HepG2 (cell line): ENCODE results near the gene MSI2. TPM values are rescaled to one million over a fixed set of nuclear protein-coding genes. Genes with fewer than 3 reads are reported as not detected.

Source experiments
- DBP ChIP-seq: sonication (generic); formaldehyde crosslinking; IDR thresholded peaks from 2 replicates; pipeline ENCODE4 v1.4.0; 2020; ENCODE audit warnings: missing genetic modification reagents; ENCODE audit errors: not compliant biosample characterization
- ESRRA ChIP-seq: sonication (generic); formaldehyde crosslinking; IDR thresholded peaks from 2 replicates; pipeline ENCODE4 v1.5.1; 2020; ENCODE audit warnings: mild to moderate bottlenecking, low read depth, missing genetic modification reagents
- GPN1 ChIP-seq: sonication (generic); formaldehyde crosslinking; IDR thresholded peaks from 2 replicates; pipeline ENCODE4 v1.5.1; 2020; ENCODE audit warnings: missing genetic modification reagents, borderline replicate concordance
- RXRB ChIP-seq: IDR thresholded peaks from 2 replicates; pipeline ENCODE4 v1.6.1; 2016; ENCODE audit warnings: borderline replicate concordance, missing genetic modification reagents, missing compliant biosample characterization
- SALL2 ChIP-seq: sonication (generic); formaldehyde crosslinking; IDR thresholded peaks from 2 replicates; pipeline ENCODE4 v1.8.1; 2023; ENCODE audit warnings: mild to moderate bottlenecking, missing genetic modification reagents, inconsistent platforms
- SAP130 ChIP-seq: IDR thresholded peaks from 2 replicates; pipeline ENCODE4 v1.6.1; 2016; ENCODE audit warnings: low read depth
- SIN3A ChIP-seq: IDR thresholded peaks from 2 replicates; pipeline ENCODE4 v1.6.1; 2011; ENCODE audit warnings: low read depth, mild to moderate bottlenecking, control low read depth, low read length, borderline replicate concordance
- SNAPC4 ChIP-seq: sonication (generic); formaldehyde crosslinking; IDR thresholded peaks from 2 replicates; pipeline ENCODE4 v1.4.0; 2020; ENCODE audit warnings: mild to moderate bottlenecking, missing genetic modification reagents
- TARDBP ChIP-seq: sonication (generic); formaldehyde crosslinking; IDR thresholded peaks from 2 replicates; pipeline ENCODE4 v1.8.0; 2022; ENCODE audit warnings: mild to moderate bottlenecking, missing genetic modification reagents
- ZC3H13 ChIP-seq: sonication (generic); formaldehyde crosslinking; IDR thresholded peaks from 2 replicates; pipeline ENCODE4 v1.8.1; 2023; ENCODE audit warnings: mild to moderate bottlenecking, missing genetic modification reagents, moderate library complexity
- ZFP37 ChIP-seq: sonication (generic); formaldehyde crosslinking; IDR thresholded peaks from 2 replicates; pipeline ENCODE4 v1.4.0; 2020; ENCODE audit warnings: missing genetic modification reagents, borderline replicate concordance
- ZNF331 ChIP-seq: sonication (generic); formaldehyde crosslinking; IDR thresholded peaks from 2 replicates; pipeline ENCODE4 v1.4.0; 2020; ENCODE audit warnings: missing genetic modification reagents
- ZNF343 ChIP-seq: sonication (generic); formaldehyde crosslinking; IDR thresholded peaks from 2 replicates; pipeline ENCODE4 v1.4.0; 2020; ENCODE audit warnings: mild to moderate bottlenecking, missing genetic modification reagents
- ZNF547 ChIP-seq: sonication (generic); formaldehyde crosslinking; IDR thresholded peaks from 2 replicates; pipeline ENCODE4 v1.5.1; 2020; ENCODE audit warnings: mild to moderate bottlenecking, missing genetic modification reagents
- ZNF607 ChIP-seq: sonication (generic); formaldehyde crosslinking; IDR thresholded peaks from 2 replicates; pipeline ENCODE4 v1.5.1; 2020; ENCODE audit warnings: missing genetic modification reagents, mild to moderate bottlenecking, borderline replicate concordance
- ZNF678 ChIP-seq: sonication (generic); formaldehyde crosslinking; IDR thresholded peaks from 2 replicates; pipeline ENCODE4 v1.4.0; 2020; ENCODE audit warnings: mild to moderate bottlenecking, missing genetic modification reagents
- polyA plus RNA-seq, 8 experiments: library from polyadenylated mRNA; depleted of rRNA in 3 of 8; stranded (reverse) in 7 of 8; unstranded in 1 of 8; fragments of >200 nt; fragmentation: Illumina TruSeq in 4 of 8; extraction: Trizol in 4 of 8; gene quantifications; 2 replicates each; pipeline versions ENCODE4 v1.2.1 to v1.2.3, GENCODE V29; 2011 to 2016; ENCODE audit warnings: low read depth in 4 of 8, missing spikeins in 1 of 8, mixed read lengths in 1 of 8; ENCODE audit not compliant: insufficient read depth in 1 of 8
- total RNA-seq, 5 experiments: library from RNA; depleted of rRNA; stranded (reverse); fragments of >200 nt; fragmentation: Illumina TruSeq; extraction: Trizol; gene quantifications; 2 replicates each; pipeline ENCODE4 v1.2.3, GENCODE V29; 2016; ENCODE audit warnings: low read depth in 1 of 5
- TF ChIP-seq, protein P1 (sequence below), 2 experiments: sonication (generic) in 1 of 2; formaldehyde crosslinking in 1 of 2; IDR thresholded peaks; 2 replicates each; pipeline versions ENCODE4 v1.5.1 to v1.6.1; 2011 to 2020; ENCODE audit warnings: borderline replicate concordance in 1 of 2, low read depth in 1 of 2, low read length in 1 of 2, mild to moderate bottlenecking in 1 of 2, missing genetic modification reagents in 1 of 2, moderate library complexity in 1 of 2
- TF ChIP-seq, protein P2 (sequence below): sonication (generic); formaldehyde crosslinking; IDR thresholded peaks from 2 replicates; pipeline ENCODE4 v1.4.0; 2020; ENCODE audit warnings: missing genetic modification reagents, low read depth, mild to moderate bottlenecking, borderline replicate concordance
- TF ChIP-seq, protein P3 (sequence below): sonication (generic); formaldehyde crosslinking; IDR thresholded peaks from 2 replicates; pipeline ENCODE4 v1.8.0; 2022; ENCODE audit warnings: mild to moderate bottlenecking, missing genetic modification reagents, moderate library complexity

MSI2 gene
- total and polyA plus RNA-seq, 2 of the 13 experiments (the other 11 are each of a cell fraction or from before 2014, with no cell fraction given) = 77.5 to 78.4 TPM

- TF ChIP-seq, protein P1, sequence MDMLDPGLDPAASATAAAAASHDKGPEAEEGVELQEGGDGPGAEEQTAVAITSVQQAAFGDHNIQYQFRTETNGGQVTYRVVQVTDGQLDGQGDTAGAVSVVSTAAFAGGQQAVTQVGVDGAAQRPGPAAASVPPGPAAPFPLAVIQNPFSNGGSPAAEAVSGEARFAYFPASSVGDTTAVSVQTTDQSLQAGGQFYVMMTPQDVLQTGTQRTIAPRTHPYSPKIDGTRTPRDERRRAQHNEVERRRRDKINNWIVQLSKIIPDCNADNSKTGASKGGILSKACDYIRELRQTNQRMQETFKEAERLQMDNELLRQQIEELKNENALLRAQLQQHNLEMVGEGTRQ (IDR thresholded peaks at IDR 0.05; ENCODE audit: low read depth, low read length) = no peak
- TF ChIP-seq, protein P1 (CRISPR knock-in tag; IDR thresholded peaks at IDR 0.05; ENCODE audit: borderline replicate concordance) = peak; percentile 57; the same call in 1 of the 2 replicates
- TF ChIP-seq ZNF678 (CRISPR knock-in tag) = no peak
- TF ChIP-seq, protein P2, sequence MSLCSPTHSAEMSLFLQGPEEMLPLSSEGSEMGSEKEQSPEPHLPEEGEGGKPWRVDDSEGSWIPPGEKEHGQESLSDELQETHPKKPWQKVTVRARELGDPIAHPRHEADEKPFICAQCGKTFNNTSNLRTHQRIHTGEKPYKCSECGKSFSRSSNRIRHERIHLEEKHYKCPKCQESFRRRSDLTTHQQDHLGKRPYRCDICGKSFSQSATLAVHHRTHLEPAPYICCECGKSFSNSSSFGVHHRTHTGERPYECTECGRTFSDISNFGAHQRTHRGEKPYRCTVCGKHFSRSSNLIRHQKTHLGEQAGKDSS (CRISPR knock-in tag) = peak; percentile 74; the same call in 1 of the 2 replicates
- TF ChIP-seq ESRRA (CRISPR knock-in tag) = no peak; the same call in 1 of the 2 replicates
- no peak for TF ChIP-seq GPN1 (CRISPR knock-in tag)
- TF ChIP-seq SIN3A = no peak
- TF ChIP-seq, protein P3, sequence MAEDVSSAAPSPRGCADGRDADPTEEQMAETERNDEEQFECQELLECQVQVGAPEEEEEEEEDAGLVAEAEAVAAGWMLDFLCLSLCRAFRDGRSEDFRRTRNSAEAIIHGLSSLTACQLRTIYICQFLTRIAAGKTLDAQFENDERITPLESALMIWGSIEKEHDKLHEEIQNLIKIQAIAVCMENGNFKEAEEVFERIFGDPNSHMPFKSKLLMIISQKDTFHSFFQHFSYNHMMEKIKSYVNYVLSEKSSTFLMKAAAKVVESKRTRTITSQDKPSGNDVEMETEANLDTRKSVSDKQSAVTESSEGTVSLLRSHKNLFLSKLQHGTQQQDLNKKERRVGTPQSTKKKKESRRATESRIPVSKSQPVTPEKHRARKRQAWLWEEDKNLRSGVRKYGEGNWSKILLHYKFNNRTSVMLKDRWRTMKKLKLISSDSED = no peak
- no peak for TF ChIP-seq ZNF343 (CRISPR knock-in tag)
- TF ChIP-seq SALL2 (CRISPR knock-in tag) = peak; percentile 75
- peak; percentile 62; the same call in 1 of the 2 replicates for TF ChIP-seq ZNF607 (CRISPR knock-in tag)
- TF ChIP-seq TARDBP (CRISPR knock-in tag) = peak; percentile 34; the same call in 1 of the 2 replicates
- TF ChIP-seq SNAPC4 (CRISPR knock-in tag) = no peak
- no peak for TF ChIP-seq DBP (CRISPR knock-in tag)
- peak; percentile 40; the same call in 1 of the 2 replicates for TF ChIP-seq ZNF331 (CRISPR knock-in tag)
- TF ChIP-seq ZC3H13 (CRISPR knock-in tag) = no peak
- peak; percentile 24; the same call in 1 of the 2 replicates for TF ChIP-seq ZFP37 (CRISPR knock-in tag)
- TF ChIP-seq RXRB (CRISPR knock-in tag) = peak; percentile 99
- TF ChIP-seq SAP130 = peak; percentile 94
- no peak for TF ChIP-seq ZNF547 (CRISPR knock-in tag)
Observed at GRCh38 chr17:57459286-57459915, 203.1 kb downstream of the MSI2 start (continued).
